ENCODE data around the gene GRK5. TPM values are rescaled to one million over a fixed set of nuclear protein-coding genes. Genes with fewer than 3 reads are reported as not detected.

Gene GRK5
- total RNA-seq, 2 donors from 2014 or later = 4.8 to 10.6 TPM

- H3K4me1 ChIP-seq (replicated peaks) = no peaks in the 10 kb centered on the region
- DNase-seq (ENCODE audit: low spot score) = no peak
- H3K27me3 ChIP-seq (replicated peaks; ENCODE audit: insufficient read depth) = no peaks in the 10 kb centered on the region
- 80% methylated on average over 4 of the region's 4 CpGs for WGBS
- H3K9me3 ChIP-seq = no peaks in the 10 kb centered on the region
- TF ChIP-seq POLR2A (IDR thresholded peaks at IDR 0.05) (no peak), POLR2AphosphoS5 (IDR thresholded peaks at IDR 0.05) (no peak), CTCF (IDR thresholded peaks at IDR 0.05) (no peak)
- intact Hi-C loops (cut with DNase I) = no loop called here
- no peak overlapping the region for H3K4me3 ChIP-seq
- no peaks in the 10 kb centered on the region for H3K36me3 ChIP-seq
- no peak overlapping the region for H3K27ac ChIP-seq
Measured at GRCh38 chr10:119217991-119218490, 10.7 kb downstream of the GRK5 start.

GRCh38 chr10:119219871-119220270 is 12.5 kb downstream of the GRK5 start:
- TF ChIP-seq POLR2AphosphoS5 (IDR thresholded peaks at IDR 0.05) (no peak), CTCF (IDR thresholded peaks at IDR 0.05) (no peak), POLR2A (IDR thresholded peaks at IDR 0.05) (no peak)
- Histone ChIP-seq H3K27me3 (replicated peaks; ENCODE audit: insufficient read depth) (no peaks in the 10 kb centered on the region), H3K4me3 (no peak overlapping the region), H3K4me1 (replicated peaks) (no peaks in the 10 kb centered on the region), H3K27ac (no peak overlapping the region), H3K9me3 (no peaks in the 10 kb centered on the region), H3K36me3 (no peaks in the 10 kb centered on the region)
- DNase-seq (ENCODE audit: low spot score) = no peak
- intact Hi-C loops (cut with DNase I) = no loop called here
- 83% methylated on average over 5 of the region's 5 CpGs for WGBS

GRCh38 chr10:119221201-119221600 is 13.8 kb downstream of the GRK5 start:
- Histone ChIP-seq H3K27me3 (replicated peaks; ENCODE audit: insufficient read depth) (no peaks in the 10 kb centered on the region), H3K27ac (no peak overlapping the region), H3K36me3 (no peaks in the 10 kb centered on the region), H3K4me3 (no peak overlapping the region), H3K4me1 (replicated peaks) (no peaks in the 10 kb centered on the region), H3K9me3 (no peaks in the 10 kb centered on the region)
- WGBS = 83% methylated on average over 4 of the region's 4 CpGs
- TF ChIP-seq POLR2AphosphoS5 (IDR thresholded peaks at IDR 0.05) (no peak), POLR2A (IDR thresholded peaks at IDR 0.05) (no peak), CTCF (IDR thresholded peaks at IDR 0.05) (no peak)
- intact Hi-C loops (cut with DNase I) = no loop called here
- DNase-seq (ENCODE audit: low spot score) = no peak

- H3K4me1 ChIP-seq (replicated peaks) = no peaks in the 10 kb centered on the region
- H3K27ac ChIP-seq = peak overlapping the region in 1 of 2 donors; percentile 55
- H3K9me3 ChIP-seq = no peaks in the 10 kb centered on the region
- 100% methylated on average over 1 of the region's 1 CpG for WGBS
- intact Hi-C loops (cut with DNase I) = no loop called here
- no peak for TF ChIP-seq POLR2AphosphoS5 (IDR thresholded peaks at IDR 0.05)
- TF ChIP-seq POLR2A (IDR thresholded peaks at IDR 0.05) = no peak
- TF ChIP-seq CTCF (IDR thresholded peaks at IDR 0.05) = no peak
- no peak for DNase-seq (ENCODE audit: low spot score)
- no peak overlapping the region for H3K4me3 ChIP-seq
- no peaks in the 10 kb centered on the region for H3K27me3 ChIP-seq (replicated peaks; ENCODE audit: insufficient read depth)
- H3K36me3 ChIP-seq = no peaks in the 10 kb centered on the region
Measured at GRCh38 chr10:119221666-119222065, 14.3 kb downstream of the GRK5 start.

GRCh38 chr10:119222537-119222936 is 15.2 kb downstream of the GRK5 start:
- Histone ChIP-seq H3K9me3 (no peaks in the 10 kb centered on the region), H3K36me3 (no peaks in the 10 kb centered on the region), H3K4me1 (replicated peaks) (no peaks in the 10 kb centered on the region), H3K4me3 (no peak overlapping the region), H3K27me3 (replicated peaks; ENCODE audit: insufficient read depth) (no peaks in the 10 kb centered on the region), H3K27ac (peak overlapping the region; percentile 51 to 55)
- no peak for DNase-seq (ENCODE audit: low spot score)
- intact Hi-C loops (cut with DNase I) = no loop called here
- 54% methylated on average over 9 of the region's 9 CpGs for WGBS
- TF ChIP-seq CTCF (IDR thresholded peaks at IDR 0.05) (no peak), POLR2AphosphoS5 (IDR thresholded peaks at IDR 0.05) (no peak), POLR2A (IDR thresholded peaks at IDR 0.05) (no peak)

All from prostate gland (tissue), 2 donors.